OCI-LY1 (cell line): ENCODE results near the gene SNRNP40.

Source experiments
- H2AFZ ChIP-seq: fragments of 200-600 bp; sonication (generic), shearing (Covaris generic); 2 replicates; pipeline ENCODE4 v1.6.0; 2014; ENCODE audit warnings: antibody characterized with exemption, mild to moderate bottlenecking, low read length
- H3F3A ChIP-seq: fragments of 200-600 bp; sonication (generic), shearing (Covaris generic); 2 replicates; pipeline ENCODE4 v1.6.0; 2014; ENCODE audit warnings: mild to moderate bottlenecking, antibody characterized with exemption, low read length, moderate library complexity; ENCODE audit not compliant: insufficient read depth
- H3K27ac ChIP-seq: fragments of 200-600 bp; sonication (generic); 2 replicates; pipeline ENCODE4 v1.5.1; 2014; ENCODE audit warnings: low read length, mixed run types, mild to moderate bottlenecking, low read depth; ENCODE audit not compliant: poor library complexity, severe bottlenecking
- H3K27me3 ChIP-seq: fragments of 200-600 bp; sonication (generic); 2 replicates; pipeline ENCODE4 v1.6.0; 2014; ENCODE audit warnings: antibody characterized with exemption, mild to moderate bottlenecking, low read length, moderate library complexity; ENCODE audit not compliant: insufficient read depth
- H3K36me3 ChIP-seq: fragments of 200-600 bp; sonication (generic); 2 replicates; pipeline ENCODE4 v1.6.1; 2014; ENCODE audit warnings: mild to moderate bottlenecking, antibody characterized with exemption, low read length, moderate library complexity, mixed read lengths; ENCODE audit not compliant: insufficient read depth
- H3K4me1 ChIP-seq: fragments of 200-600 bp; sonication (generic); 2 replicates; pipeline ENCODE4 v1.5.1; 2014; ENCODE audit warnings: mild to moderate bottlenecking, low read length, moderate library complexity; ENCODE audit not compliant: insufficient read depth, severe bottlenecking
- H3K4me2 ChIP-seq: fragments of 200-600 bp; sonication (generic), shearing (Covaris generic); 2 replicates; pipeline ENCODE4 v1.6.1; 2014; ENCODE audit warnings: low read length
- H3K4me3 ChIP-seq: fragments of 200-600 bp; sonication (generic); 2 replicates; pipeline ENCODE4 v1.5.1; 2014; ENCODE audit warnings: low read length, low read depth, mild to moderate bottlenecking, mixed read lengths; ENCODE audit not compliant: poor library complexity, severe bottlenecking
- H3K79me2 ChIP-seq: fragments of 200-600 bp; shearing (Covaris generic); 2 replicates; pipeline ENCODE4 v1.6.1; 2016; ENCODE audit warnings: mixed run types, low read length, mixed read lengths; ENCODE audit not compliant: insufficient read depth
- H3K9ac ChIP-seq: fragments of 200-600 bp; sonication (generic), shearing (Covaris generic); 2 replicates; pipeline ENCODE4 v1.6.1; 2014; ENCODE audit warnings: mild to moderate bottlenecking, low read length, mixed read lengths
- H3K9me2 ChIP-seq: fragments of 200-600 bp; sonication (generic), shearing (Covaris generic); 2 replicates; pipeline ENCODE4 v1.6.1; 2014; ENCODE audit warnings: low read depth, mild to moderate bottlenecking, low read length, mixed read lengths
- H3K9me3 ChIP-seq: fragments of 200-600 bp; shearing (Covaris generic); 2 replicates; pipeline ENCODE4 v1.6.1; 2014; ENCODE audit warnings: low read length, mixed read lengths
- H4K20me1 ChIP-seq: fragments of 200-600 bp; sonication (generic), shearing (Covaris generic); 2 replicates; pipeline ENCODE4 v1.6.0; 2016; ENCODE audit warnings: mild to moderate bottlenecking, low read length; ENCODE audit not compliant: insufficient read depth
- EZH2 ChIP-seq: fragments of 200-600 bp; sonication (generic), shearing (Covaris generic); IDR thresholded peaks from 2 replicates; pipeline ENCODE4 v1.8.0; 2017; ENCODE audit warnings: borderline replicate concordance, mixed run types, mild to moderate bottlenecking, antibody characterized with exemption, low read length, moderate library complexity, mixed read lengths
- TF ChIP-seq, protein P1 (sequence below): fragments of 200-600 bp; sonication (generic), shearing (Covaris generic); IDR thresholded peaks from 2 replicates; pipeline ENCODE4 v1.5.1; 2017; ENCODE audit warnings: mild to moderate bottlenecking, antibody characterized with exemption, low read length, moderate library complexity, mixed read lengths

The SNRNP40 gene

GRCh38 chr1:31234123-31234708 is 62.4 kb downstream of the SNRNP40 start:
- no peak overlapping the region for H3K4me3 ChIP-seq
- no peaks in the 10 kb centered on the region for H4K20me1 ChIP-seq
- H3K27ac ChIP-seq = no peak overlapping the region
- no peaks in the 10 kb centered on the region for H3F3A ChIP-seq
- peaks cover 19% of the 10 kb centered on the region for H3K27me3 ChIP-seq
- H3K4me2 ChIP-seq = no peak overlapping the region
- H3K9me3 ChIP-seq = no peaks in the 10 kb centered on the region
- H3K36me3 ChIP-seq = no peaks in the 10 kb centered on the region
- no peaks in the 10 kb centered on the region for H3K4me1 ChIP-seq
- H2AFZ ChIP-seq = no peak overlapping the region
- H3K79me2 ChIP-seq = no peaks in the 10 kb centered on the region
- no peak overlapping the region for H3K9ac ChIP-seq
- TF ChIP-seq, protein P1, sequence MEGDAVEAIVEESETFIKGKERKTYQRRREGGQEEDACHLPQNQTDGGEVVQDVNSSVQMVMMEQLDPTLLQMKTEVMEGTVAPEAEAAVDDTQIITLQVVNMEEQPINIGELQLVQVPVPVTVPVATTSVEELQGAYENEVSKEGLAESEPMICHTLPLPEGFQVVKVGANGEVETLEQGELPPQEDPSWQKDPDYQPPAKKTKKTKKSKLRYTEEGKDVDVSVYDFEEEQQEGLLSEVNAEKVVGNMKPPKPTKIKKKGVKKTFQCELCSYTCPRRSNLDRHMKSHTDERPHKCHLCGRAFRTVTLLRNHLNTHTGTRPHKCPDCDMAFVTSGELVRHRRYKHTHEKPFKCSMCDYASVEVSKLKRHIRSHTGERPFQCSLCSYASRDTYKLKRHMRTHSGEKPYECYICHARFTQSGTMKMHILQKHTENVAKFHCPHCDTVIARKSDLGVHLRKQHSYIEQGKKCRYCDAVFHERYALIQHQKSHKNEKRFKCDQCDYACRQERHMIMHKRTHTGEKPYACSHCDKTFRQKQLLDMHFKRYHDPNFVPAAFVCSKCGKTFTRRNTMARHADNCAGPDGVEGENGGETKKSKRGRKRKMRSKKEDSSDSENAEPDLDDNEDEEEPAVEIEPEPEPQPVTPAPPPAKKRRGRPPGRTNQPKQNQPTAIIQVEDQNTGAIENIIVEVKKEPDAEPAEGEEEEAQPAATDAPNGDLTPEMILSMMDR = no peak
- TF ChIP-seq EZH2 = no peak
- no peaks in the 10 kb centered on the region for H3K9me2 ChIP-seq

DNA sequence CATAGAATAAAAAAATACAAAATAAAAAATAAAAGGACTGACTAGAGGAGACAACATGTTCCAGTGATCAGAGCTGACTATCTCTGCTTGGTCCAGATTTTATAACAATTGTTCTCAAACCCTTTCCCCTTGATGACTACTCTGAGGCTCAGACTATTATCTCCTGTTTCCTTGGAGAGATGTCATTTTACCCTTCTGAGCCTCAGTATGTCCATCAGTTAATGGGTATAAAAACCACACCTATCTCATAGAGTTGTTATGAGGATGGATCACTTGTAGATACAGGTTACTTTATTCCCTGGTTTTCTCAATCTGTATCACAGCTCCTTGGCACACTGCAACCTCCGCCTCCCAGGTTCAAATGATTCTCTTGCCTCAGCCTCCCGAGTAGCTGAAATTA is 63.9 kb downstream of the SNRNP40 start:
- Histone ChIP-seq H3K9ac (no peak overlapping the region), H3K27me3 (peaks cover 12% of the 10 kb centered on the region; the same call in 1 of the 2 replicates), H3K4me3 (no peak overlapping the region), H4K20me1 (no peaks in the 10 kb centered on the region), H3K9me3 (no peaks in the 10 kb centered on the region), H3F3A (no peaks in the 10 kb centered on the region), H3K36me3 (no peaks in the 10 kb centered on the region), H3K79me2 (no peaks in the 10 kb centered on the region), H3K27ac (no peak overlapping the region), H3K4me2 (no peak overlapping the region), H2AFZ (no peak overlapping the region), H3K4me1 (no peaks in the 10 kb centered on the region), H3K9me2 (no peaks in the 10 kb centered on the region)
- TF ChIP-seq, protein P1 = no peak
- no peak for TF ChIP-seq EZH2

- Histone ChIP-seq H3K9me3 (no peaks in the 10 kb centered on the region), H3K9ac (no peak overlapping the region), H3K36me3 (no peaks in the 10 kb centered on the region), H4K20me1 (no peaks in the 10 kb centered on the region), H3K27ac (no peak overlapping the region), H3K27me3 (peaks cover 11% of the 10 kb centered on the region; the same call in 1 of the 2 replicates), H3K4me3 (no peak overlapping the region), H3K4me1 (no peaks in the 10 kb centered on the region), H3K79me2 (no peaks in the 10 kb centered on the region), H3F3A (no peaks in the 10 kb centered on the region), H2AFZ (no peak overlapping the region), H3K4me2 (no peak overlapping the region), H3K9me2 (no peaks in the 10 kb centered on the region)
- TF ChIP-seq EZH2 = no peak
- TF ChIP-seq, protein P1 = no peak
Observed at GRCh38 chr1:31231802-31232201, 64.8 kb downstream of the SNRNP40 start.
